ENCODE measurements around the gene DDR1. TPM values are rescaled to one million over a fixed set of nuclear protein-coding genes. Genes with fewer than 3 reads are reported as not detected.
"Not testable (repeated sequence)": the region's sequence is repeated elsewhere in the genome, so short reads cannot be mapped to it uniquely, and the experiment has no call there.

DDR1 gene
- total RNA-seq, 1 donor from 2014 or later: 128 TPM

DNA sequence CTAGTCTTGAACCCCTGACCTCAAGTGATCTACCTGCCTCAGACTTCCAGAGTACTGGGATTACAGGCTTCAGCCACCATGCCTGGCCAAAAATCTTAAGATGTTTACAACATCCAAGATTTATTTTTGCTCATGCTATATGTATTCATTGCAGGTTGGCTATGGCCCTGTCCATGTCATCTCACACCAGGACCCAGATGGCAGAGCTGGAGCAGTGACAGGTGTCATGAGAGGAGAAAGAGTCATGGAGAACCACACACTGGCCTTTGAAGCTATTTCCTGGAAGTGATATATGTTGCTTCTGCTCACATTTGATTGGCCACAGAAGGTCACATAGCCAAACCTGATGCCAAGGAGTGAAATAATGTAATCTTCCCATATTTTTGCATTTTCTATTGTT is 13.8 kb upstream of the DDR1 start:
- no peak for DNase-seq (ENCODE audit: low read depth)
- no peak overlapping the region for H3K4me3 ChIP-seq (ENCODE audit: low read depth, low read length)
- TF ChIP-seq, protein P1, sequence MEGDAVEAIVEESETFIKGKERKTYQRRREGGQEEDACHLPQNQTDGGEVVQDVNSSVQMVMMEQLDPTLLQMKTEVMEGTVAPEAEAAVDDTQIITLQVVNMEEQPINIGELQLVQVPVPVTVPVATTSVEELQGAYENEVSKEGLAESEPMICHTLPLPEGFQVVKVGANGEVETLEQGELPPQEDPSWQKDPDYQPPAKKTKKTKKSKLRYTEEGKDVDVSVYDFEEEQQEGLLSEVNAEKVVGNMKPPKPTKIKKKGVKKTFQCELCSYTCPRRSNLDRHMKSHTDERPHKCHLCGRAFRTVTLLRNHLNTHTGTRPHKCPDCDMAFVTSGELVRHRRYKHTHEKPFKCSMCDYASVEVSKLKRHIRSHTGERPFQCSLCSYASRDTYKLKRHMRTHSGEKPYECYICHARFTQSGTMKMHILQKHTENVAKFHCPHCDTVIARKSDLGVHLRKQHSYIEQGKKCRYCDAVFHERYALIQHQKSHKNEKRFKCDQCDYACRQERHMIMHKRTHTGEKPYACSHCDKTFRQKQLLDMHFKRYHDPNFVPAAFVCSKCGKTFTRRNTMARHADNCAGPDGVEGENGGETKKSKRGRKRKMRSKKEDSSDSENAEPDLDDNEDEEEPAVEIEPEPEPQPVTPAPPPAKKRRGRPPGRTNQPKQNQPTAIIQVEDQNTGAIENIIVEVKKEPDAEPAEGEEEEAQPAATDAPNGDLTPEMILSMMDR (conservative IDR thresholded peaks at IDR 0.05; ENCODE audit: low read depth, low read length): no peak

DNA sequence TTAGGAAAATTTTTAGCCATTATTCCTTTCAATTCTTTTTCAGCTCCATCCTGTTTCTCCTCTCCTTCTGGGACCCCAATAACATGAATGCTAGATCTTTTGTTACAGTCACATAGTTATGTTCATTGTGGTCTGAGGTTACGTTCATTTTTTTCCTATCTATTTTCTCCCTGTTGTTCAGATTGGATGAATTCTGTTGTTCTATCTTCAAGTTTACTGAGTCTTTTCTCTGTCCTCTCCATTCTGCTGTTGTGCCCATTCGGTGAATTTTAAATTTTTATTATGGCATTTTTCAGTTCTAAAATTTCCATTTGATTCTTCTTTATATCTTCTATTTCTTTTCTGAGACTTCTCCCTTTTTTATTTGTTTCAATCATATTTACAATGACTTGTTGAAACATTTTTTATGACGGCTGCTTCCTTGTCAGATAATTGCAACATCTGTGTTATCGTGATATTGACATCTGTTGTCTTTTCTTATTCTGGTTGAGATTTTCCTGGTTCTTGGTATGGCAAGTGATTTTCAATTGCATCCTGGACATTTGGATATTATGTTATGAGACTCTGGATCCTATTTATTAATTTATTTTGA is 12.6 kb upstream of the DDR1 start:
- no peak overlapping the region for H3K4me3 ChIP-seq (ENCODE audit: low read depth, low read length)
- DNase-seq (ENCODE audit: low read depth): no peak
- TF ChIP-seq, protein P1 (conservative IDR thresholded peaks at IDR 0.05; ENCODE audit: low read depth, low read length): no peak

DNA sequence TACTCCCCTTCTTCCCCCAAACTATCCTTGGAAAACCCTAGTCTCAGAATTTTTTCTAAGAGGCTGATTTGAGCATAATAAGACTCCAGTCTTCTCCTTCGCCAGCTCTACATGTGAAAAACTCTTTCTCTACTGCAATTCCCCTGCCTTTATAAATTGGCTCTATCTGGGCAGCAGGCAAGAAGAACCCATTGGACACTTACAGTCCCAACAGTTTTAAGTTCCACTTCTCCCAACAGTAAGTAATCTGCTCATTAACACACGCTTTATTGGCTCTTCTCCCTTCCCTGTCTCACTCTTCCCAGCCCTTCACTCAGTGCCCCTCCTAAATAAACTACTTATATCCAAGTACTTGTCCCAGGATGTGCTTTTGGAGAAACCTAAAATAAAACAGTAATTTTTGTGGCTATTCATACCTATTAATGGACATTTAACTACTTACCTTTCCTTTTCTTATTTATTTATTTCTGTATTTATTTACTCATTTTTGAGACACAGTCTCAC is 11.1 kb upstream of the DDR1 start:
- no peak for DNase-seq (ENCODE audit: low read depth)
- no peak overlapping the region for H3K4me3 ChIP-seq (ENCODE audit: low read depth, low read length)
- TF ChIP-seq, protein P1 (conservative IDR thresholded peaks at IDR 0.05; ENCODE audit: low read depth, low read length): no peak

DNA sequence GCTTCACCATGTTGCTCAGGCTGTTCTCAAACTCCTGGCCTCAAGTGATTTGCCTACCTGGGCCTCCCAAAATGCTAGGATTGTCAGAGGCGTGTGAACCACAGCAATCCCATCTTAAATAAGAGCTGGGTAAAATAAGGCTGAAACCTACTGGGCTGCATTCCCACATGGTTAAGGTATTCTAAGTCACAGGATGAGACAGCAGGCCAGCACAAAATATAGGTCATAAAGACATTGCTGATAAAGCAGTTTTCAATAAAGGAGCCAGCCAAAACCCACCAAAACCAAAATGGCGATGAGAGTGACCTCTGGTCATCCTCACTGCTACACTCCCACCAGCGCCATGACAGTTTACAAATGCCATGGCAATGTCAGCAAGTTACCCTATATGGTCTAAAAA is 10.5 kb upstream of the DDR1 start:
- not testable (repeated sequence) for DNase-seq (ENCODE audit: low read depth); H3K4me3 ChIP-seq (ENCODE audit: low read depth, low read length)

DNA sequence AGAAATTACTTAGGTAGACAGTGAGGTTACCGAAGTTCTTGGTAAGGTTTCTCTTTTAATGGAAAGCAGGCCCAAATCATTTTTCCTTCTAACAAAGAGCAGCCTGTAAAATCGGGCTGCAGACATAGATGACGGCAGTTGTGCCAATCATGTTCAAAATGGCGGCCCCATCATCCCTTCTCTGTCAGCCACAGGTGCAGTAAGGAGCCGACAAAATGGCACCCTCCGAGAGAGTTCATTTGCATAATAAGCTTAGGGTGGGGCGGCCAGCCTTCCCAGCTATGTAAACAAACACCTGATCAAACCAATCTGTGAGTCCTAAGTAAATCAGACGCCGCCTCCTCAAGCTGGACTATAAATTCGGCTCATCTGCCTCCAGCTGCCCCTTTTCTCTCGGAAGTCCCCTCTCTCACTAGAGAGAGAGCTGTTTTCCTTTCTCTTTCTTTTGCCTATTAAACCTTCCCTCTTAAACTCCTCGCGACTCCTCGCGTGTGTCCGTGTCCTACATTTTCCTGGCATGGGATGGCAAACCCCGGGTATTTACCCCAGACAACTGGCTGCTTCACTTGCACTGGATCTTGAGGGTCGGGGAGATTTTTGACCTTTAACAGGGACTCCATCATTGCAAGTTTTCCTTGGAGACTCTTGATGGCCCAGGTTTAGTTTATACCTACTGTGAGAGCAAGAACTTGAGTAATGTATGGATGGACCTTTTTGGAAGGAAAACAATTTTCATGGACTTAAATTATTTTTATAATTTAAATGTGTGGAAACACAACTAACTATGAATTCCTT is 8.9 kb upstream of the DDR1 start:
- TF ChIP-seq, protein P1 (conservative IDR thresholded peaks at IDR 0.05; ENCODE audit: low read depth, low read length): no peak
- no peak overlapping the region for H3K4me3 ChIP-seq (ENCODE audit: low read depth, low read length)

DNA sequence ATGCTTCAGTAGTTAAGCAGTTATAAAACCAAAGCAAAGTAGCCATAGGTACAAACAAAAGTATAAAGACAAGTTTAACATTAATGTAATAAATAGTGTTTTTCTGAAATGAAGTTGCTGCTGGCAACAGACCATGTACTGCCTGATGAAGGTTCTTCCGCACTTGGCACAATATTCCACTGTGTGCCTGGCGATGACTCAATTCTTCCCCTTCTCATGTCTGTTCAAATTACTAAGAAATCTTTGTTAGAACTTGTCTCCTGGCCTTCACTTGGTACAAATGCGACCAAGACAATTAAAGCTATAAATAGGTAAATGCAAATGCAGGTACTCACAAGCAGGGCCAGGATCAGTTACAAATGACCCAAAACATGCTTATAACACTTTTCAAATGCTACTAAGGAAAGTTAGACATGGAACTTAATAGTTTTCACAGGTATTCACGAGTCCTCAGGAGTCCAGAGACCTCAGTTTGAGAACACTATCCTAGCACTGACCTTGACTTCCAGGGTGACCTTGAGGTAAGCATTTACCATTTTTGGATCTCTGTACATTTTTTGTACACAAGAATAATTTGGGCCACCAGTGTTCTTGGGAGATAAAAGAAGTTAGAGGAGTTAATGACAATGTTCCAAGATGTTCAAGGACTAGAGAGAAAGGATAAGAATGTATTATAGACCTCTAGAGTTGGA is 8.1 kb upstream of the DDR1 start:
- TF ChIP-seq, protein P1 (conservative IDR thresholded peaks at IDR 0.05; ENCODE audit: low read depth, low read length): no peak
- H3K4me3 ChIP-seq (ENCODE audit: low read depth, low read length): no peak overlapping the region
- DNase-seq (ENCODE audit: low read depth): no peak

More for the DNA sequence above, 8.9 kb upstream of the DDR1 start:
- no peak for DNase-seq (ENCODE audit: low read depth)

Data from epithelial cell of proximal tubule (primary cell).